ENCODE measurements around the gene MS4A3.
"Not testable (repeated sequence)": the region's sequence is repeated elsewhere in the genome, so short reads cannot be mapped to it uniquely, and the experiment has no call there.

MS4A3 gene, protein sequence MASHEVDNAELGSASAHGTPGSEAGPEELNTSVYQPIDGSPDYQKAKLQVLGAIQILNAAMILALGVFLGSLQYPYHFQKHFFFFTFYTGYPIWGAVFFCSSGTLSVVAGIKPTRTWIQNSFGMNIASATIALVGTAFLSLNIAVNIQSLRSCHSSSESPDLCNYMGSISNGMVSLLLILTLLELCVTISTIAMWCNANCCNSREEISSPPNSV
- total RNA-seq: 0 to 0.08 (median 0) reads per million in 4 donors

- no peak for DNase-seq
Measured at GRCh38 chr11:60056349-60056969, at the start of gene MS4A3. TSS of gene MS4A3 (plus strand) at chr11:60056665. CDS start at chr11:60061161, 4,496 bp downstream.

DNA sequence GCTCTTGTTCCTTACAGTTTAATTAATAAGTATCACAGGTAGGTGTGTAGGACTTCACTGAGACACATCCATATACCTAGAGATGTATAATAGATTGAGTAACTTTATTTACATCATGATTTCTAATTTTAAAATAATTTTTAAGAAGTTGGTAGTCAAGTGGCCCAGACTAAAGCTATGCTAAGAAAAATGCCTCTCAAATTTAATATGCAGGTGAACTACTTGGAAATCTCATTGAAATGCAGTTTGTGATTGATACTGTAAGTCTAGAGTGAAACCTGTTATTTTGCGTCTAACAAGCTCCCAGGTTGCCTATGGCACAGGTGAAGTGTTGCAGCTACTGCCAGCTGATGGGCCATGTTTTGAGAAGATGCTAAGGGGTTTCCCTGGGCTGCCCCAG lies 39.6 kb upstream of the MS4A3 start, which contains the start of gene OOSP4B:
Gene OOSP4B (plus strand): TSS at position 301 of the 400 bp plus-strand sequence.
- no peak for DNase-seq

DNA sequence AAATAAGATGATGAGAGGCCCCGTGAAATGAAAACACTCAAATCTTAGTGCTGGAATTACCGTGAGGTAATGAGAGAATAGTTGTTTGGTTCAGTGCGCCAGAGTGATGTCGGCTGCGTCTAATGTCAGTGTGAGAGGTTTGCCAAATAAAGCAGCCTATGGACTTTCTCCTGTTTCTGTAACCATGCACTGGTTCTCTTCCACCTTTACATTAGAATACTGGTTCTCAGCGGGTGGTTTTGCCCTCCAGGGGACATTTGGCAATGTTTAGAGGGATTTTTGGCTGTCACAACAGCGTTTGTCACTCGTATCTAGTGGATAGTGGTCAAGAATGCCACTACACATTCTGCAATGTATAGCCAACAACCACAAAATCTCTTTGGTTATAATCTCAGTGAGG lies 38.4 kb upstream of the MS4A3 start:
- no peak for DNase-seq

DNA sequence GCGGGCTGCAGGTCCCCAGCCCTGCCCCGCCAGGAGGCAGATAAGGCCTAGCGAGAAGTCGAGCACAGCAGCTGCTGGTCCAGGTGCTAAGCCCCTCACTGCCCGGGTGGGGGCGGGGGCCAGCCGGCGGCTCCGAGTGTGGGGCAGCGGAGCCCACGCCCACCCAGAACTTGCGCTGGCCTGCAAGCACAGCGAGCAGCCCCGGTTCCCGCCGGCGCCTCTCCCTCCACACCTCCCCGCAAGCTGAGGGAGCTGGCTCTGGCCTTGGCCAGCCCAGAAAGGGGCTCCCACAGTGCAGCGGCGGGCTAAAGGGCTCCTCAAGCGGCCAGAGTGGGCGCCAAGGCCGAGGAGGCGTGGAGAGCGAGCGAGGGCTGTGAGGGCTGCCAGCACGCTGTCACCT lies 36.1 kb upstream of the MS4A3 start:
- DNase-seq: not testable (repeated sequence)

DNA sequence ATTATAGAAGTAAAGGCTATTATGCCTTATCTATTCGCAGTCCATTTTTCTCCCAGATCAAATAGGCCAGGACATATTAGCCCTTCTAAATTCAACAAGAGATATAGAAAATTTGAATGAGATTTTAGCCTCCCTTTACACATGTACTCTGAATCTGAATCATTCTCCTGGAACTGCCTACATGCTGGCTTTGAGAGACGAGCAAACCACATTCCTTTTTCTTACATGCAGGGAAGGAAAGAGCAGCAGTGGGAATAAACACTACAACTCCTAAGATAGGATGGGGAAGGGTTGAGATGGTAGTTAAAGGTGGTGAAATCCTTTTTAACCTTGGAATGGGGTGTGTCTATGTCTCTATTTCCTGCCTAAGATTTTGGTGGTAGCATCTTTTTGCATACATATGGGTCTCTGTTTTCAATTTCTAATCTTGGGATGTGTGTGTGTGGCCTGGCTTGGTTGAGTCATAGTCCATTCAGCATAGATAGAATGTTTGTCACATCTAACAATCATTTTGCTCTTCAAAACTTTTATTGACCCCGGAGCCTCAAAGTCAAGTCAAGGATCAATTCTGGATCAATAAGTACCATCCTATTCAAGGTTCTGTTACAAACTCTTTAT lies 27.3 kb upstream of the MS4A3 start:
- no peak for DNase-seq

GRCh38 chr11:60040109-60040508 lies 16.4 kb upstream of the MS4A3 start, which contains the start of gene OOSP2:
TSS of gene OOSP2 (plus strand) at chr11:60040409. CDS start at chr11:60040460, 51 bp downstream.
- no peak for DNase-seq

- DNase-seq: not testable (repeated sequence)
Measured at GRCh38 chr11:60050422-60050821, 6.0 kb upstream of the MS4A3 start.

GRCh38 chr11:60050839-60051238 lies 5.6 kb upstream of the MS4A3 start:
- not testable (repeated sequence) for DNase-seq

DNA sequence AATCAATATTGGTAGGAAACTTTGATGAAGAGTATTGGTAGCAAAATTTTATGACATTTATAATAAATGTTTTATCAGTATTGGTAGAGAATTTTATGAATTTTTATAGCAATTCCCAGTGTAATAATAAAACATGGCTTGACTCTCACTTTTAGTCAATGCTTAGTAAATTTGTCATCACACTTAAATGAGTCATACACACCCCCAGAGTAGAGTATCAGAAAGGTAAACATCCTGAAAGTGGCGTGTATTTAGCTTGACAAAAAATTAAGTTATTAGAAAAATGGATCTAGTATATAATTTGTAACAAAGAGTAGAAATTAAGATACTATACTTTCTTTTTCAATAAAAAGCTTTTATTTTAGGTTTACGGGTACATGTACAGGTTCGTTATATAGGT lies 2.6 kb downstream of the MS4A3 start:
- DNase-seq: no peak

GRCh38 chr11:60059521-60060240 lies 3.2 kb downstream of the MS4A3 start:
- DNase-seq: no peak

DNA sequence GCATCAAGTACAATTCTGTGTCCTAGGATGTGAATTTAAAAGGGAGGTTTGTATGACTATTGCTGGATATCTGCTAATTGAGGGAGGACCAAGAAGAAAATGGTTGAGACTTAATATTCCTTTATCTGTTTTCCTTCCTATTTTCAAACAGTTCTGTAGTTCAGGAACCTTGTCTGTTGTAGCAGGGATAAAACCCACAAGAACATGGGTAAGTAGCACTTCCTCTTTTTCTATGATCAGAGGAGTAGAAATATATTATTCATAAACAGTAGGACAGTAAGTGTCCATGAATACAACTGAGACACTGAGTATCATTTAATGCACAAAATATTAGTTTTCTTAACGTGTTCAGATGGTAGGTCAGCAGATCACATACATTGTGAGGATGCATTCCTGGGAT lies 7.6 kb downstream of the MS4A3 start:
- DNase-seq: no peak

- DNase-seq: no peak
Measured at GRCh38 chr11:60065801-60066200, 9.3 kb downstream of the MS4A3 start.

DNA sequence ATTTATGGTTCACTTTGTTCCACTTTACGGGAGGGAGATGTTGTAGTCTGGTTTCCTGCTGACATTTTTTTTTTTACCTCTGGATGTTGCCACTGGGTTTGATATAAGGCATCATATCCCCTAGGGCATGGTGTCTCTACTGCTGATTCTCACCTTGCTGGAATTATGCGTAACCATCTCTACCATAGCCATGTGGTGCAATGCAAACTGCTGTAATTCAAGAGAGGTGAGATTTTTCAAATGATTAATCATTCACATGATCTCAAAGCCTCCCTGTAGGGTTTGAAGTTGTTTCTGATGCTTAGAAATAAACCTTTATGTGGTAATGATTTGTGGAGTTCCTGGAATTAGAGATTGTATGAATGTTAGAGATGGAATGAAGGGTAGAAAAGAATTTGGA lies 13.0 kb downstream of the MS4A3 start:
- no peak for DNase-seq

DNA sequence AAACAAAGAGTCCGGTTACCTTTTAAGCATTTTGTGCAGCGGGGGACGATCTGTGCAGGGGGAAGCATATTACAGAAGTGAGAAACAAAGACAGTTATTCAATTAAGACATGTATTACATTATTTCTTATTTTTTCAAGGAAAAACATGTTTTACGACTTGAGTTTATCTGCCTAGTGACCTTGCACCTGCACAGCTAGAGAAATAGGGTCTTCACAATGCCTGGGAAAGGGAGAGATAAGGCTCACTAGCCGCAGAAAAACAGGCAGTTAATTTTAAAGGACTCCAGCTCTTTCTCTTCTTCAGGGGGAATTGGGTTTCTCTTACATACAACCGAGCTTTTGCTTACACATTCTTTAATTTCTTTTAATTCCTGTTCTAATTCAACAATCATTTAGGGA lies 15.2 kb downstream of the MS4A3 start:
- not testable (repeated sequence) for DNase-seq

GRCh38 chr11:60077216-60077817 lies 20.9 kb downstream of the MS4A3 start:
- no peak for DNase-seq

DNA sequence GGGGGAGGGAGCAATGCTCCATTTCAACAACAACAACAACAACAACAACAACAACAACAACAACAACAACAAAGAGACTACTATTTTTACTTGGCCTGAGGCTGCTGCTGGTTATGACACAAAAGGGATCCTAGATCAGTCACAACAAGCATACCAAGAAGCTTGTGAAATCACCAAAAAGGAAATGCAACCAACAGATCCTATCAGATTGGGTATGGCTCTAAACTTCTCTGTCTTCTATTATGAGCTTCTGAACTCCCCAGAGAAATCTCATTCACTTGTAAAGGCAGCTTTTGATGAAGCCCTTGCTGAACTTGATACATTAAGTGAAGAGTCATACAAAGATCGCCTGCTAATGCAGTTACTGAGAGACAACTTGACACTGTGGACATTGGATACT lies 21.5 kb downstream of the MS4A3 start:
- DNase-seq: no peak

DNA sequence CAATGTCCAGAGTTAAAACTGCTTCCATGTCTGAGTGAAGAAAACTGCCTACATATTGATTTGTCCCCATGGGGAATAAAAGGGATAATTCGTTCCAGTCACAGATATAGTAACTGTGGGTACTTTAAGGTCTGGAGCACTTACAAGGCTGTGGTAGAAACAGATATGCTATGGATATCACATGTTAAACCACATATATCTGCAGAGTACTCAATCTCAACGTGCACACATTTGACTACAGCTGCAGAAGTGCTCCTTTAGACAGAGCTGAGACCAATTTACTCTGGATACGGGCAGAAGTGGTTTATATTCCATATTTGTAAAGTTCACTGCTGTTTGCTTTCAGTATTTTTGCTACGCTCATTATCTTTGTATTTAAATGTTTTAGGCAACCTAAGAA lies 22.3 kb downstream of the MS4A3 start:
- DNase-seq: no peak

DNA sequence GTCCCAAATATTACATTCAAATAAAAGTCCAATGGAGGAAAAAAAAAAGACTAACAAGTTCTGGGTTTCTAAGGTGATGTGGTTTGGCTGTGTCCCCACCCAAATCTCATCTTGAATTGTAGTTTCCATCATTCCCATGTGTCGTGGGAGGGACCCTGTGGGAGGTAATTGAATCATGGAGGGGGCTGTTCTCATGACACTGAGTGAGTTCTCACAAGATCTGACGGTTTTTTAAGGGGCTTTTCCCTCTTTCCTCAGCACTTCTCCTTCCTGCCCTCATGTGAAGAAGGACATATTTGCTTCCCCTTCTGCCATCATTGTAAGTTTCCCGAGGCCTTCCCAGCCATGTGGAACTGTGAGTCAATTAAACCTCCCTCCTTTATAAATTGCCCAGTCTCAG lies 24.1 kb downstream of the MS4A3 start:
- no peak for DNase-seq

- no peak for DNase-seq
Measured at GRCh38 chr11:60084631-60085273, 28.3 kb downstream of the MS4A3 start.

DNA sequence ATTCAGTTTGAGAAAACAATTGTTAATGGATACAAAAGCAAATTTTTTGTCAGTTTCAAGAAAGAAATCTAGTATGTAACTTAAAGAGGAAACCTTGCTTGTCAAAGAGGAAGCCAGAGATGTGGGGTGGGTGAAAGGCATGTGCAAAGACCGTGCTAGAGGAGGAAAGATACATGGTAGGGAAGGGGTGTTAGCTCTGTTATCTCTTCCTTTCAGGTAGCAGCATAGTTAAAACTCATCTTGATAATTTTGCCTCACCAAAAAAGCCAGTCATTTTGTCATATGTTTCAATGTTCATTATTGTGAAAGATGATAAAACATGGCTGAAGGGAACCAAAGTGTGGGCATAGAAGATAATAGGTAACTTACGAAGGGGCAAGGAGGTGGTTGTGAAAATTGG lies 29.4 kb downstream of the MS4A3 start:
- DNase-seq: no peak

- DNase-seq: no peak
Measured at GRCh38 chr11:60087239-60087638, 30.8 kb downstream of the MS4A3 start.

GRCh38 chr11:60088364-60088763 lies 31.9 kb downstream of the MS4A3 start, which contains the start of gene MS4A2:
TSS of gene MS4A2 (plus strand) at chr11:60088664. CDS start at chr11:60088766, 102 bp downstream.
- no peak for DNase-seq

Measured in T-helper 1 cell (primary cell).